ENCODE data around the gene COL23A1.

COL23A1 gene

DNA sequence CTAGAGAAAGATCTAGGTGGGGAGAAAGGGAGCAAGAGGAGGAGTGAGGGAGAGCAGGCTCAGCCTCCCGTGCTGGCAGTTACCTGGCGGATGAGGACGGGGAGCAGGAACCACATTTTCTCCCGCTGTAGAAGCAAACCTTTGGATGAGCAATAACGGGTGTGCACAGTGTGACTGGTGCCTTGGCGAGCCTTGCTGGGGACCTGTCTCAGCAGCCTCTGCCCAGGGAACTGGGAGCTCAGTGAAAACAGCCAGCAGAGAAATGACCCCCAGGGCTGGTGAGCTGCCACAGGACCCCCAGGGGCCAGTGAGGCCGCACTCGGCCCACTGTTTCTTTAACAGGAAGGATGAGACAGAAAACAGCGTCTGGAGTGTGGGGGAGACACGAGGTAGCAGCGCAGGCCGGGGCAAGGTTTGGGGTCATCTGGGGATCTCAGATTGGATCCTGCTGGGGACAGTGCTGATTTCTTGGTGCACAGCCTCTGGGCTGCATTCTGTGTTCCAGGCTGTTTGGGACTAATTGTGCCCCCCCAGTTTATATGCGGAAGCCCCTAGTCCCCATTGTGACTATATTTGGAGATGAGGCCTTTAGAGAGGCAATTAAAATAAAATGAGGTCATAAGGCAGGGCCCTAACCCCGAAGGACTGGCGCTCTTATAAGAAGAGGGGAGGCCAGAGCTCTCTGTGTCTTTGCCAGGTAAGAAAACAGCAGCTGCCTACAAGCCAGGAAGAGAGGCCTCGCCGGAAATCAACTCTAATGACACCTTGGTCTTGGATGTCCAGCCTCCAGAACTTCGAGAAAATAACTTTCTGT lies 238.8 kb downstream of the COL23A1 start:
- DNase-seq, result no peak

DNA sequence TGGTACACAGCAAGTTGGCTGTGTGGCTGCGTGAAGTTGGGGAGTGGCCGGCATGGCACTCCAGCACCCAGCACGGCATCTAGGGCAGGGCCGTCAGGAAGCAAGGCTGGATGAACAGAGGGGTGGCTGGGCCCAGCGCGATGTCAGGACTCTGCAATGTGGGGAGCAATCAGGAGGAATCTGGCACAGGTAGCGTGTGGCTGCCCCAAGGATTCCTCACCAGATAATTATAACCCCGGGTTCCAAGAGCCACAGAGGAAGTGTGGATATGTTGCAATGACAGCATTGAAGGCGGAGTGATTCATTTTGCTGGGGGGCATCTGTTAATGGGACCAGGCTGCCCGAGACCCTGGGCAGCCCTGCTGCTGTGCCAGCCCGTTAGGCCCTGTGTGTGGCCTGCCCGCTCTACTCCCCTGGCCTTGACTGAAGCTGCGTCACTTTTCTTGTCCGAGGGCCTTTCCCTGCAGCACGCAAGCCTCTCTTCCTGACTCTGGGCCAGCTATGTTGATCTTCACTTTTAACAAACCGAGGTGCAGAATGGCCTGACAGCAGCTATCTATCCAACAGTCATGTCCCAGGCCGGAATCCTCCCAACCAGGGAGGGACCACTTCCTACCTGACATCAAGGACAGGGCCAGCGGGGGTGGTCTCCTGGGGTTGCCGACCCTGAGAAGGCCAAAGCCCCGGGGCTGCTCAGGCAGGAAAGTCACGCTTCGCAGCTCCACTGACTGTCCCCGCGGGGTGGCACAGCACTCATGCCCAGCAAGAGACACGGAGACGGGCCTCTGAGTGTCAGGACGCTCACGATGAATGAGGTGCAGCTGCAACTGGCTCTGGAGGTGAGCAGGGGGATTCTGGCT lies 239.6 kb downstream of the COL23A1 start:
- no peak for DNase-seq

- DNase-seq, result no peak
These were observed 240.4 kb downstream of the COL23A1 start for GRCh38 chr5:178349625-178350353.

GRCh38 chr5:178349075-178349511 lies 241.1 kb downstream of the COL23A1 start:
- no peak for DNase-seq

- no peak for DNase-seq
These were observed 241.7 kb downstream of the COL23A1 start for GRCh38 chr5:178348356-178349074.

DNA sequence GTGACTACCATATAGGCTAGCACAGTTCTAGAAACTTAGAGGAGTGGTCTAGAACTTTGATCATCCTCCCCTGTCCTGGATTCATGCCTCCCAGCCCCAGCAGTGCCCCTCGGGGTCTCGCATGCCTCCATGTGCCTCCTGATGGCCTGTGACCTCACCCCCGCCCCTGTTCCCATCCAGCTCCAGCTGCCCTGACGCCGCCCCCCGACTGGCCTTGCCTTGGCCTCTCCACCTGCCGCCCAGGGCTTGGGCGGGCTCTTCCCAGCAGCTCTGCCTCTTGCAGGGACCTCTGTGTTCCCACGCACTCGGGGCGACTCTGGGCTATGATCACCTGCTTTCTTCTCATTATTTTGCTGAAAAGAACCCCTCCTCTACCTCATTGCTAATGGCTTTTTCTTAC lies 242.2 kb downstream of the COL23A1 start:
- no peak for DNase-seq

GRCh38 chr5:178346607-178347334 lies 243.4 kb downstream of the COL23A1 start:
- DNase-seq, result no peak

DNA sequence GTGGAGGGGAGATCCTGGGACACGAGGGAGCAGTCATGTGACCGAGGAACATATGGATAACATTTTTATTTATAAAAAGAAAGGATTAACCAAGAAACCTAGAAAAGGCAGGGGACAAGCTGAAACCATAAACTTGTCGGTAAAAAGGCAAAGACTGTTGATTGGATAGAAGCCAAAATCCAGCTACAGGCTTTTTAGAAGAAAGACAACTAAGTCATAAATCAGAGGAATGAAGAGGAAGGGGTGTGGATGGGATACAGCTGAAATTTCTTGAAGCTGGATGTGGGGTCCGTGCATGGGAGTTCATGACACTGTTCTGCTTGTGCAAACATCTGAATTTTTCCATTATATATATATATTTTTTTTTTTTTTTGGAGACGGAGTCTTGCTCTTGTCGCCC lies 246.9 kb downstream of the COL23A1 start:
- no peak for DNase-seq

- DNase-seq, result no peak
These were observed 248.4 kb downstream of the COL23A1 start for GRCh38 chr5:178341851-178342140.

- no peak for DNase-seq
These were observed 248.9 kb downstream of the COL23A1 start for GRCh38 chr5:178341091-178341850.

- DNase-seq, result no peak
These were observed 249.6 kb downstream of the COL23A1 start for GRCh38 chr5:178340637-178341036.

DNA sequence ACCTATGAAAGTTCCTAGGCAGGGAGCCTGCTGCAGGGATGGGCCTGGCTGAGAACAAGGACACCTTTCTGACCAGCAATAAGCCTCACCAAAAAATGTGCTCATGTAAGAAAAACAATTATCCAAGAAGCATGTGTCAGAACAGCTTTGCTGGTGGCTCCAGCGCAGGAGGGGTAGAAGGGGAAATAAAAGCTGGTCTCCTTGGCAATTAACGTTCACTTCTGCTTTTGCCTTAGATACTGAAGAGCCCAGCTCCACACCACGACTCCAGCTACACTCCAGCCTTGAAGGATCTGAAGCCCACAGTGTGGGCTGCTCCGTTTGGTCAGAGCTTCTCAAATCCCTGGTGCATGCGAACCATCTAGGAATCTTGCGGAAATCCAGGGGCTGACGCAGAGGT lies 250.0 kb downstream of the COL23A1 start:
- no peak for DNase-seq

GRCh38 chr5:178339272-178339671 lies 250.9 kb downstream of the COL23A1 start:
- no peak for DNase-seq

- no peak for DNase-seq
These were observed 251.4 kb downstream of the COL23A1 start for GRCh38 chr5:178338750-178339144.

DNA sequence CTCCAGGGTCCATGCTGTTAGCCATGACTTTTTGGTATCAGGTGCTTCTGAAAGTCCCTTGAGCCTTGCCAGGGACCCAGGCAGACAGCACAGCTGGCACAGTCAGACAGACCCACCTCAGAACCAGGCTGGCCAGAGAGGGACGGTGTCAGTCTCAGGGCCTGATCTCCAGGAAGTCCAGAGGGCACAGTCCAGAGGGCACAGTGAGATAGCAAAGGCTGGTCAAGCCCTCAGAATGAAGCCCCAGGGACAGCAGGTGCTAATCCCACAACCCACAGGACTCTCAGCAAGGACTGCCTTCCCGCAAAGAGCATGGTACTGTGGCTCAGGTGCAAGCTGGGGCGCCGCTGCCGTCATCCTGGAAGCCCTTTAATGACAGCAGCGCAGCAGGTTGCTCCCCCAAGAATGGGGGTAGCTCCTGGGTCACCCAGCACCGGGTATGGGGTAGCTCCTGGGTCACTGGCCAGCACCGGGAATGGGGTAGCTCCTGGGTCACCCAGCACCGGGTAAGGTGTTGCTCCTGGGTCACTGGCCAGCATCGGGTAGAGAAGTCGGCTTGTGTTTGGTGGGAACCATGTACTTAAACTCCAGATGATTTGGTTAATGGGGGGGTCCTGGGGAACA lies 252.0 kb downstream of the COL23A1 start:
- no peak for DNase-seq

GRCh38 chr5:178337334-178337741 lies 252.9 kb downstream of the COL23A1 start:
- DNase-seq, result no peak

DNA sequence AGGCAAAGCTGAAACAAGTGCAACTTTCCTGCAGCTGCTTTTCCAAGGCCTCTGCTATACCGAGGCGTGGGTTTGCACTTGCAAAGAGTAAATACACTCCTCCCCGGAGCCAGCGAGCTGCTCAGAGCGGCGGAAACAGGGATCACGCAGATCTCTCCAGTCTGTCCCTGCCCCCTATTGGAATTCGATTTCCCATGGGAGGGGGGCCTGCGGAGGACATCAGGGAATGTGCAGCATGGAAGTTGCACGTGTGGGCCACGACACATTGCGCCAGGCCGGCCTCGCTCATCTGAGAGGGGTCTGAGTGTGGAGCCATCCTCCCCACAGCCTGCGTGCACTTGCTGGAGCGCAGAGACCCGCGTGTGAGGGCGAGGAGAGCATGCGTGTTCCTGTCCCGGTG lies 253.3 kb downstream of the COL23A1 start:
- DNase-seq, result no peak

- no peak for DNase-seq
These were observed 254.7 kb downstream of the COL23A1 start for GRCh38 chr5:178335302-178336030.

GRCh38 chr5:178334861-178335260 lies 255.3 kb downstream of the COL23A1 start:
- no peak for DNase-seq

GRCh38 chr5:178333821-178334481 lies 256.2 kb downstream of the COL23A1 start:
- no peak for DNase-seq
